A549 treated with ZK216348 at 1 μM for 4 hours (cell line): Measurements from ENCODE around the gene ADGRE3. TPM values are rescaled to one million over a fixed set of nuclear protein-coding genes. Genes with fewer than 3 reads are reported as not detected.

Source experiments
- total RNA-seq: library from RNA; stranded (reverse); fragments of 200-300 nt; extraction: Qiagen RNA extraction; gene quantifications from 5 replicates; pipeline ENCODE4 v1.2.3, GENCODE V29; 2022; ENCODE audit warnings: low read depth

The ADGRE3 gene
- total RNA-seq = not detected in 5 replicates

GRCh38 chr19:14674764-14675163, at the start of gene ADGRE3:
Gene ADGRE3 (minus strand): TSS chr19:14674844. CDS start chr19:14674770, 74 bp downstream.

GRCh38 chr19:14689598-14690503, 15.2 kb upstream of the ADGRE3 start, which contains the start of gene ZNF333:
Gene ZNF333 (plus strand): TSS chr19:14690048. CDS start chr19:14693492, 3,444 bp downstream.

GRCh38 chr19:14582894-14583340, 91.7 kb downstream of the ADGRE3 start, which contains the start of gene CLEC17A:
Gene CLEC17A (plus strand): TSS chr19:14583084. CDS start chr19:14583161, 77 bp downstream.

GRCh38 chr19:14571695-14572490, 102.8 kb downstream of the ADGRE3 start, which contains the start of gene NDUFB7:
Gene NDUFB7 (minus strand): TSS chr19:14572066. CDS start chr19:14572000, 66 bp downstream.

Other genes with a start within 250 kb of the ADGRE3 start
- 45.7 to 82.7 TPM (median 78.9 TPM) in 5 replicates for gene PKN1, start 241.5 kb downstream of the ADGRE3 start, total RNA-seq
- gene PTGER1, start 199.5 kb downstream of the ADGRE3 start, total RNA-seq = 0.16 TPM in 1 of 5 replicates, not detected in the others
- gene GIPC1, start 178.7 kb downstream of the ADGRE3 start, total RNA-seq = 69.8 to 141 TPM (median 139 TPM) in 5 replicates
- 161 to 233 TPM (median 204 TPM) in 5 replicates for gene DNAJB1, start 156.4 kb downstream of the ADGRE3 start, total RNA-seq
- gene TECR, start 145.2 kb downstream of the ADGRE3 start, total RNA-seq = 124 to 196 TPM (median 175 TPM) in 5 replicates
- 141 to 211 TPM (median 194 TPM) in 5 replicates for gene NDUFB7, start 102.8 kb downstream of the ADGRE3 start, total RNA-seq
- not detected in 5 replicates for gene CLEC17A, start 91.8 kb downstream of the ADGRE3 start, total RNA-seq
- 1.2 to 3.8 TPM (median 3.4 TPM) in 5 replicates for gene ZNF333, start 15.2 kb upstream of the ADGRE3 start, total RNA-seq
- gene ADGRE2, start 103.7 kb upstream of the ADGRE3 start, total RNA-seq = 0.53 to 1.4 TPM (median 0.99 TPM) in 5 replicates
- not detected in 5 replicates for gene OR7A5, start 160.3 kb upstream of the ADGRE3 start, total RNA-seq
- not detected in 5 replicates for gene OR7C1, start 160.3 kb upstream of the ADGRE3 start, total RNA-seq
- gene OR7A10, start 174.1 kb upstream of the ADGRE3 start, total RNA-seq = not detected in 5 replicates
- not detected in 5 replicates for gene OR7A17, start 211.3 kb upstream of the ADGRE3 start, total RNA-seq